Progenitor cell of endocrine pancreas (in vitro differentiated cells): Measurements from ENCODE around the gene SLCO1B1. TPM values are rescaled to one million over a fixed set of nuclear protein-coding genes. Genes with fewer than 3 reads are reported as not detected.

ENCODE experiments used
- DNase-seq: peaks from one replicate; pipeline ENCODE4 v3.0.0; 2021; ENCODE audit warnings: low spot score; ENCODE audit not compliant: unreplicated experiment
- H3K27ac Mint-ChIP-seq: 2 replicates; pipeline ENCODE4 v1.8.0; 2021; ENCODE audit warnings: mild to moderate bottlenecking, moderate library complexity, mixed read lengths
- H3K27me3 Mint-ChIP-seq: 2 replicates; pipeline ENCODE4 v1.8.0; 2021; ENCODE audit warnings: mixed read lengths
- H3K36me3 Mint-ChIP-seq: 2 replicates; pipeline ENCODE4 v1.8.0; 2022; ENCODE audit warnings: mixed read lengths; ENCODE audit not compliant: insufficient read depth
- H3K4me1 Mint-ChIP-seq: 2 replicates; pipeline ENCODE4 v1.8.0; 2021; ENCODE audit warnings: low read depth, mixed read lengths
- H3K4me3 Mint-ChIP-seq: 2 replicates; pipeline ENCODE4 v1.8.0; 2021; ENCODE audit warnings: low read depth, mild to moderate bottlenecking, moderate library complexity, mixed read lengths
- H3K9me3 Mint-ChIP-seq: 2 replicates; pipeline ENCODE4 v1.8.0; 2021; ENCODE audit warnings: low read depth, mixed read lengths
- total RNA-seq: library from RNA; stranded (reverse); gene quantifications from 2 replicates; pipeline ENCODE4 v1.2.1, GENCODE V29; 2021
- TF ChIP-seq, protein P1 (sequence below): fragments of 200-600 bp; sonication (generic); IDR thresholded peaks from one replicate; pipeline ENCODE4 v1.5.0; 2021; ENCODE audit warnings: antibody characterized with exemption, mild to moderate bottlenecking; ENCODE audit not compliant: unreplicated experiment

Gene SLCO1B1
- total RNA-seq, 1 donor from 2014 or later = 0.17 TPM

DNA sequence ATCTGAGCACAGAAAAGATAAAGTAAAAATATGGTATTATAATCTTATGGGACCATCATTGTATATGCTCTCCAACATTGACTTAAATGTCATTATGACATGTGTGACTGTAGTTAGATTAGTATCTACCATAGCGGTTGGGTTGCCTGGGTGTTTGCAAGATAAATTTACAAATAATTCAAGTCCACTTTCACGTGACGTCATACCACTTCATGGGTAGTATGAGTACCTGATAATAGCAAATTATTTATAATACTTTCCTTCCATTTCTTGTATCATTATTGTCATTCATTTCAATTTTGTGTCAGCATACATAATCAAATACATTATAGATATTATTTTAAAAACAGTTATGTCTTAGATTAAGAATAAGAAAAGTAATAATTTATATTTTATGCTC is 20.2 kb downstream of the SLCO1B1 start:
- Mint-ChIP-seq H3K27me3 (no peaks in the 10 kb centered on the region), H3K36me3 (no peaks in the 10 kb centered on the region), H3K4me1 (peaks cover 2% of the 10 kb centered on the region), H3K4me3 (no peak overlapping the region), H3K27ac (no peak overlapping the region), H3K9me3 (peaks cover 17% of the 10 kb centered on the region)
- TF ChIP-seq, protein P1, sequence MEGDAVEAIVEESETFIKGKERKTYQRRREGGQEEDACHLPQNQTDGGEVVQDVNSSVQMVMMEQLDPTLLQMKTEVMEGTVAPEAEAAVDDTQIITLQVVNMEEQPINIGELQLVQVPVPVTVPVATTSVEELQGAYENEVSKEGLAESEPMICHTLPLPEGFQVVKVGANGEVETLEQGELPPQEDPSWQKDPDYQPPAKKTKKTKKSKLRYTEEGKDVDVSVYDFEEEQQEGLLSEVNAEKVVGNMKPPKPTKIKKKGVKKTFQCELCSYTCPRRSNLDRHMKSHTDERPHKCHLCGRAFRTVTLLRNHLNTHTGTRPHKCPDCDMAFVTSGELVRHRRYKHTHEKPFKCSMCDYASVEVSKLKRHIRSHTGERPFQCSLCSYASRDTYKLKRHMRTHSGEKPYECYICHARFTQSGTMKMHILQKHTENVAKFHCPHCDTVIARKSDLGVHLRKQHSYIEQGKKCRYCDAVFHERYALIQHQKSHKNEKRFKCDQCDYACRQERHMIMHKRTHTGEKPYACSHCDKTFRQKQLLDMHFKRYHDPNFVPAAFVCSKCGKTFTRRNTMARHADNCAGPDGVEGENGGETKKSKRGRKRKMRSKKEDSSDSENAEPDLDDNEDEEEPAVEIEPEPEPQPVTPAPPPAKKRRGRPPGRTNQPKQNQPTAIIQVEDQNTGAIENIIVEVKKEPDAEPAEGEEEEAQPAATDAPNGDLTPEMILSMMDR = no peak
- no peak for DNase-seq

GRCh38 chr12:21155522-21156351 is 24.7 kb downstream of the SLCO1B1 start:
- no peak for DNase-seq
- H3K27me3 Mint-ChIP-seq = no peaks in the 10 kb centered on the region
- TF ChIP-seq, protein P1 = no peak
- H3K36me3 Mint-ChIP-seq = no peaks in the 10 kb centered on the region
- H3K27ac Mint-ChIP-seq = no peak overlapping the region
- no peak overlapping the region for H3K4me3 Mint-ChIP-seq
- no peaks in the 10 kb centered on the region for H3K4me1 Mint-ChIP-seq
- H3K9me3 Mint-ChIP-seq = peaks cover 10% of the 10 kb centered on the region

- no peak overlapping the region for H3K4me3 Mint-ChIP-seq
- H3K27me3 Mint-ChIP-seq = no peaks in the 10 kb centered on the region
- no peak overlapping the region for H3K27ac Mint-ChIP-seq
- H3K9me3 Mint-ChIP-seq = peaks cover 10% of the 10 kb centered on the region
- DNase-seq = no peak
- no peaks in the 10 kb centered on the region for H3K36me3 Mint-ChIP-seq
- TF ChIP-seq, protein P1 = no peak
- peaks cover 6% of the 10 kb centered on the region for H3K4me1 Mint-ChIP-seq
These were observed 34.1 kb downstream of the SLCO1B1 start for GRCh38 chr12:21165048-21165447.

- peak; percentile 78 for DNase-seq
- Mint-ChIP-seq H3K27ac (no peak overlapping the region), H3K27me3 (no peaks in the 10 kb centered on the region), H3K4me3 (no peak overlapping the region), H3K4me1 (peaks cover 6% of the 10 kb centered on the region), H3K9me3 (no peaks in the 10 kb centered on the region), H3K36me3 (no peaks in the 10 kb centered on the region)
- TF ChIP-seq, protein P1 = peak; percentile 99
These were observed 39.0 kb downstream of the SLCO1B1 start for GRCh38 chr12:21169878-21170472.

GRCh38 chr12:21172079-21172478 is 41.1 kb downstream of the SLCO1B1 start:
- Mint-ChIP-seq H3K27ac (no peak overlapping the region), H3K4me1 (peaks cover 2% of the 10 kb centered on the region), H3K9me3 (no peaks in the 10 kb centered on the region), H3K36me3 (no peaks in the 10 kb centered on the region), H3K4me3 (no peak overlapping the region), H3K27me3 (no peaks in the 10 kb centered on the region)
- TF ChIP-seq, protein P1 = no peak
- DNase-seq = no peak
